IPS-18a (cell line): ENCODE results near the gene CYTL1.

ENCODE experiments used
- H3K27ac ChIP-seq: one replicate; pipeline ENCODE4 v1.5.1; 2013; ENCODE audit warnings: low read length
- H3K27me3 ChIP-seq: one replicate; pipeline ENCODE4 v1.6.1; 2013; ENCODE audit warnings: mild to moderate bottlenecking, low read length; ENCODE audit not compliant: control insufficient read depth, insufficient read depth
- H3K36me3 ChIP-seq: one replicate; pipeline ENCODE4 v1.6.1; 2013; ENCODE audit warnings: low read depth, low read length; ENCODE audit not compliant: control insufficient read depth
- H3K4me1 ChIP-seq: one replicate; pipeline ENCODE4 v1.6.1; 2013; ENCODE audit warnings: low read depth, low read length; ENCODE audit not compliant: control insufficient read depth
- H3K4me3 ChIP-seq: one replicate; pipeline ENCODE4 v1.5.1; 2013; ENCODE audit warnings: low read length
- H3K9ac ChIP-seq: one replicate; pipeline ENCODE4 v1.6.1; 2013; ENCODE audit warnings: mild to moderate bottlenecking, low read length, moderate library complexity
- H3K9me3 ChIP-seq: one replicate; pipeline ENCODE4 v1.6.1; 2013; ENCODE audit warnings: low read depth, low read length; ENCODE audit not compliant: control insufficient read depth

CYTL1 gene

GRCh38 chr4:5030927-5031326 lies 11.7 kb upstream of the CYTL1 start:
- H3K9me3 ChIP-seq: no peaks in the 10 kb centered on the region
- no peak overlapping the region for H3K4me3 ChIP-seq
- no peaks in the 10 kb centered on the region for H3K36me3 ChIP-seq
- H3K27ac ChIP-seq: no peak overlapping the region
- no peaks in the 10 kb centered on the region for H3K27me3 ChIP-seq
- no peaks in the 10 kb centered on the region for H3K4me1 ChIP-seq
- no peak overlapping the region for H3K9ac ChIP-seq

- Histone ChIP-seq H3K36me3 (no peaks in the 10 kb centered on the region), H3K9ac (no peak overlapping the region), H3K4me3 (no peak overlapping the region), H3K4me1 (no peaks in the 10 kb centered on the region), H3K9me3 (no peaks in the 10 kb centered on the region), H3K27ac (no peak overlapping the region), H3K27me3 (no peaks in the 10 kb centered on the region)
These were observed 11.0 kb upstream of the CYTL1 start for GRCh38 chr4:5030221-5030620.

- H3K9me3 ChIP-seq: no peaks in the 10 kb centered on the region
- H3K9ac ChIP-seq: no peak overlapping the region
- H3K4me3 ChIP-seq: no peak overlapping the region
- no peak overlapping the region for H3K27ac ChIP-seq
- H3K36me3 ChIP-seq: no peaks in the 10 kb centered on the region
- H3K4me1 ChIP-seq: no peaks in the 10 kb centered on the region
- H3K27me3 ChIP-seq: no peaks in the 10 kb centered on the region
These were observed 10.2 kb upstream of the CYTL1 start for GRCh38 chr4:5029447-5029846.

- Histone ChIP-seq H3K9ac (no peak overlapping the region), H3K36me3 (no peaks in the 10 kb centered on the region), H3K27me3 (no peaks in the 10 kb centered on the region), H3K4me3 (no peak overlapping the region), H3K4me1 (no peaks in the 10 kb centered on the region), H3K9me3 (no peaks in the 10 kb centered on the region), H3K27ac (no peak overlapping the region)
These were observed 9.2 kb upstream of the CYTL1 start for GRCh38 chr4:5028480-5028879.

GRCh38 chr4:5027346-5027745 lies 8.1 kb upstream of the CYTL1 start:
- Histone ChIP-seq H3K27ac (no peak overlapping the region), H3K9me3 (no peaks in the 10 kb centered on the region), H3K4me3 (no peak overlapping the region), H3K4me1 (no peaks in the 10 kb centered on the region), H3K27me3 (no peaks in the 10 kb centered on the region), H3K9ac (no peak overlapping the region), H3K36me3 (no peaks in the 10 kb centered on the region)

GRCh38 chr4:5026371-5026770 lies 7.1 kb upstream of the CYTL1 start:
- H3K9ac ChIP-seq: no peak overlapping the region

GRCh38 chr4:5024673-5025072 lies 5.4 kb upstream of the CYTL1 start:
- Histone ChIP-seq H3K9me3 (no peaks in the 10 kb centered on the region), H3K27me3 (no peaks in the 10 kb centered on the region), H3K4me3 (no peak overlapping the region), H3K4me1 (no peaks in the 10 kb centered on the region), H3K9ac (no peak overlapping the region), H3K36me3 (no peaks in the 10 kb centered on the region), H3K27ac (no peak overlapping the region)

More at GRCh38 chr4:5026371-5026770, 7.1 kb upstream of the CYTL1 start:
- Histone ChIP-seq H3K27me3 (no peaks in the 10 kb centered on the region), H3K27ac (no peak overlapping the region), H3K9me3 (no peaks in the 10 kb centered on the region), H3K36me3 (no peaks in the 10 kb centered on the region), H3K4me1 (no peaks in the 10 kb centered on the region), H3K4me3 (no peak overlapping the region)

- no peaks in the 10 kb centered on the region for H3K36me3 ChIP-seq
- no peak overlapping the region for H3K9ac ChIP-seq
- no peaks in the 10 kb centered on the region for H3K9me3 ChIP-seq
- H3K27ac ChIP-seq: no peak overlapping the region
- no peaks in the 10 kb centered on the region for H3K27me3 ChIP-seq
- H3K4me3 ChIP-seq: no peak overlapping the region
- H3K4me1 ChIP-seq: peaks cover 6% of the 10 kb centered on the region
These were observed 2.3 kb upstream of the CYTL1 start for GRCh38 chr4:5021546-5021945.

GRCh38 chr4:5020341-5020740 lies 1.1 kb upstream of the CYTL1 start:
- Histone ChIP-seq H3K9ac (no peak overlapping the region), H3K27ac (no peak overlapping the region), H3K27me3 (no peaks in the 10 kb centered on the region), H3K9me3 (no peaks in the 10 kb centered on the region), H3K4me3 (no peak overlapping the region), H3K36me3 (no peaks in the 10 kb centered on the region), H3K4me1 (peaks cover 6% of the 10 kb centered on the region)

- Histone ChIP-seq H3K27ac (no peak overlapping the region), H3K4me1 (peaks cover 6% of the 10 kb centered on the region), H3K4me3 (no peak overlapping the region), H3K9ac (no peak overlapping the region), H3K36me3 (no peaks in the 10 kb centered on the region), H3K27me3 (no peaks in the 10 kb centered on the region), H3K9me3 (no peaks in the 10 kb centered on the region)
These were observed 538 bp upstream of the CYTL1 start for GRCh38 chr4:5019796-5020195.

- Histone ChIP-seq H3K9ac (no peak overlapping the region), H3K36me3 (no peaks in the 10 kb centered on the region), H3K9me3 (no peaks in the 10 kb centered on the region), H3K4me1 (peaks cover 6% of the 10 kb centered on the region), H3K4me3 (no peak overlapping the region), H3K27me3 (no peaks in the 10 kb centered on the region), H3K27ac (no peak overlapping the region)
These were observed 655 bp downstream of the CYTL1 start for GRCh38 chr4:5018603-5019002.

GRCh38 chr4:5018096-5018495 lies 1.2 kb downstream of the CYTL1 start:
- no peaks in the 10 kb centered on the region for H3K36me3 ChIP-seq
- no peak overlapping the region for H3K4me3 ChIP-seq
- no peaks in the 10 kb centered on the region for H3K27me3 ChIP-seq
- H3K9ac ChIP-seq: no peak overlapping the region
- H3K9me3 ChIP-seq: no peaks in the 10 kb centered on the region
- peaks cover 6% of the 10 kb centered on the region for H3K4me1 ChIP-seq
- H3K27ac ChIP-seq: no peak overlapping the region
